ENCODE results near the gene NLGN3. TPM values are rescaled to one million over a fixed set of nuclear protein-coding genes. Genes with fewer than 3 reads are reported as not detected.

The NLGN3 gene
- total RNA-seq, 2 donors from 2014 or later, result 0.19 to 0.98 TPM

DNA sequence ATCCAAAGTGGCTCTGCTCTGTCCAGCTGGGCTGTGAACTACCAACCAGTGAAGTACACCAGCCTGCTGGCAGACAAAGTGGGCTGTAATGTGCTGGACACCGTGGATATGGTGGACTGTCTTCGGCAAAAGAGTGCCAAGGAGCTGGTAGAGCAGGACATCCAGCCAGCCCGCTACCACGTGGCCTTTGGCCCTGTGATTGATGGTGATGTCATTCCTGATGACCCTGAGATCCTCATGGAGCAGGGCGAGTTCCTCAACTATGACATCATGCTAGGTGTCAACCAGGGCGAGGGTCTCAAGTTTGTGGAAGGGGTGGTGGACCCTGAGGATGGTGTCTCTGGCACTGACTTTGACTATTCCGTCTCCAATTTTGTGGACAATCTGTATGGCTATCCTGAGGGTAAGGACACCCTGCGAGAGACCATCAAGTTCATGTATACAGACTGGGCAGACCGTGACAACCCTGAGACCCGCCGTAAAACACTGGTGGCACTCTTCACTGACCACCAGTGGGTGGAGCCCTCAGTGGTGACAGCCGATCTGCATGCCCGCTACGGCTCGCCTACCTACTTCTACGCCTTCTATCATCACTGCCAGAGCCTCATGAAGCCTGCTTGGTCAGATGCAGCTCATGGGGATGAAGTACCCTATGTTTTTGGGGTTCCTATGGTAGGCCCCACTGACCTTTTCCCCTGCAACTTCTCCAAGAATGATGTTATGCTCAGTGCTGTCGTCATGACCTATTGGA is 22.6 kb downstream of the NLGN3 start:
- H3K27ac ChIP-seq, result no peak overlapping the region
- no peaks in the 10 kb centered on the region for H3K9me3 ChIP-seq
- no peak for DNase-seq (ENCODE audit: low spot score)
- H3K4me1 ChIP-seq, result no peaks in the 10 kb centered on the region
- no peak for TF ChIP-seq CTCF (IDR thresholded peaks at IDR 0.05)
- no peaks in the 10 kb centered on the region for H3K27me3 ChIP-seq
- no peaks in the 10 kb centered on the region for H3K36me3 ChIP-seq
- H3K4me3 ChIP-seq, result no peak overlapping the region

- Histone ChIP-seq H3K36me3 (no peaks in the 10 kb centered on the region), H3K9me3 (no peaks in the 10 kb centered on the region), H3K27me3 (no peaks in the 10 kb centered on the region), H3K27ac (no peak overlapping the region), H3K4me1 (no peaks in the 10 kb centered on the region), H3K4me3 (no peak overlapping the region)
- DNase-seq (ENCODE audit: low spot score), result no peak
- no peak for TF ChIP-seq CTCF (IDR thresholded peaks at IDR 0.05)
These were observed 23.5 kb downstream of the NLGN3 start for GRCh38 chrX:71168134-71168533.

DNA sequence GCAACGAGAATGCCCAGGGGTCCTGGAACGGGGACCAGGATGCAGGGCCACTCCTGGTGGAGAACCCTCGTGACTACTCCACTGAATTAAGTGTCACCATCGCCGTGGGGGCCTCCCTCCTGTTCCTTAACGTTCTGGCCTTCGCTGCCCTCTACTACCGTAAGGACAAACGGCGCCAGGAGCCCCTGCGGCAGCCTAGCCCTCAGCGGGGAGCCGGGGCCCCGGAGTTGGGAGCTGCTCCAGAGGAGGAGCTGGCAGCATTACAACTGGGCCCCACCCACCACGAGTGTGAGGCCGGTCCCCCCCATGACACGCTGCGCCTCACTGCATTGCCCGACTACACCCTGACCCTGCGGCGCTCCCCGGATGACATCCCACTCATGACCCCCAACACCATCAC is 24.9 kb downstream of the NLGN3 start:
- DNase-seq (ENCODE audit: low spot score), result no peak
- Histone ChIP-seq H3K36me3 (no peaks in the 10 kb centered on the region), H3K9me3 (no peaks in the 10 kb centered on the region), H3K4me1 (no peaks in the 10 kb centered on the region), H3K27ac (no peak overlapping the region), H3K4me3 (no peak overlapping the region), H3K27me3 (no peaks in the 10 kb centered on the region)
- no peak for TF ChIP-seq CTCF (IDR thresholded peaks at IDR 0.05)

DNA sequence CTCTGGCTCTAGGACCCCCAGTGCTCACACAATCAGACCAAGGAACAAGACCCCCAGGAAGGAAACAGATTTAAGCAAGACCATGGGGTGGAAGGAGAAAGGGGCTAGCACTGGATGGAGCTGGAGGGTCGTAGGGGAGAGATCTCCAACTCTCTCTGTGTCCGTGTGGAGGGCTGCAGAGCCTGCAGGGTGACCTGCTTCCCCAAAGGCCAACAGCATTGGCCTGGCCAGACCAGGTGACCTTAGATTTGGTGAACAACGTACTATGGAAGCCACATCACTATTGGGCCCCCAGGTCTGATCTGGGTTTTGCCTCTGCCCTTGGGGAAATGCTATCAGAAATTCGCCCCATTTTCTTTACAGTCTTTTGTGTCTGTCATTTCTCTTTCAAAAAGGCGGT is 26.0 kb downstream of the NLGN3 start:
- no peak for TF ChIP-seq CTCF (IDR thresholded peaks at IDR 0.05)
- H3K36me3 ChIP-seq, result no peaks in the 10 kb centered on the region
- no peak for DNase-seq (ENCODE audit: low spot score)
- no peaks in the 10 kb centered on the region for H3K27me3 ChIP-seq
- no peak overlapping the region for H3K4me3 ChIP-seq
- no peaks in the 10 kb centered on the region for H3K4me1 ChIP-seq
- H3K27ac ChIP-seq, result no peak overlapping the region
- no peaks in the 10 kb centered on the region for H3K9me3 ChIP-seq

DNA sequence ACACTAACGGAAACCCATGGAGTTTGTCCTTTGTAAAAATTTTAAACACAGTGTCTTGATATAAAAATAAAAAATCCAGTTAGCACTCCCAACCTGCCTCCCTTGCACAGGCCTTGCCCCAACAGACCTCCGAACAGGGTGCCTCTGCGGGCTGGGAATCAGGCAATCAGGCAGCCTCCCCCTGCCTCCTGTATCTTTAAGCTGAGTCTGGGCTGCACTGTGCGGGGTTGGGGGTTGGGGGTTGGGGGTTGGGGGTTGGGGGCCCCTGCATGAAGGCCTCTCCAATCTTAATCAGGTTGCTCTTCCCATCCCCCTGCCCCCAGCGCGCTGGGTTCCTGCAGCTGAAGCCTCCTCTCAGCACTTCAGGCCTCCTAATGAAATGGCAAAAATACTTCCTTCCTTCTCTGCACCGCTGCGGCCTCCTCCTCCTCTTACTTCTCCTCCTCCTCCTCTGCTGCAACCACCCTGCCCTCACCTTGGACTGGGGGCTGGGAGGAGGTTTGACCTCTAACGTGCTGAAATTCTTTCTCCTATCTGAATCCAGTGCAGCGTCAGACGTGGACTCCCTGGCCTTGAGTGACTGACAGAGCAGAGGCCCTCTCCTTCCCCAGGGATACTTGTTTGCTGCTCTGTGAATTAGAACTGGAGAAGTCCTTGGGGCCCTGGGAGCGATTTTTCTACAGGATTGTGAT is 26.6 kb downstream of the NLGN3 start:
- Histone ChIP-seq H3K27ac (no peak overlapping the region), H3K9me3 (no peaks in the 10 kb centered on the region), H3K4me3 (no peak overlapping the region), H3K4me1 (no peaks in the 10 kb centered on the region), H3K36me3 (no peaks in the 10 kb centered on the region), H3K27me3 (no peaks in the 10 kb centered on the region)
- TF ChIP-seq CTCF (IDR thresholded peaks at IDR 0.05), result no peak
- no peak for DNase-seq (ENCODE audit: low spot score)

All from right atrium auricular region (tissue), 2 donors.